Esophagus muscularis mucosa (tissue), 3 donors: ENCODE results near the gene GPR87.

Experiments used
- POLR2A ChIP-seq: fragments of 450-650 bp; IDR thresholded peaks from one replicate; pipeline ENCODE4 v1.6.1; 2017; ENCODE audit warnings: antibody characterized with exemption, moderate library complexity, mild to moderate bottlenecking, low read depth
- TF ChIP-seq, protein P1 (sequence below), 3 experiments: fragments of 200-600 bp in 2 of 3; fragments of 450-650 bp in 1 of 3; sonication (generic) in 2 of 3; IDR thresholded peaks; one replicate each; pipeline ENCODE4 v1.5.1; 2017 to 2019; ENCODE audit warnings: antibody characterized with exemption in 3 of 3, mild to moderate bottlenecking in 2 of 3, moderate library complexity in 1 of 3

DNA sequence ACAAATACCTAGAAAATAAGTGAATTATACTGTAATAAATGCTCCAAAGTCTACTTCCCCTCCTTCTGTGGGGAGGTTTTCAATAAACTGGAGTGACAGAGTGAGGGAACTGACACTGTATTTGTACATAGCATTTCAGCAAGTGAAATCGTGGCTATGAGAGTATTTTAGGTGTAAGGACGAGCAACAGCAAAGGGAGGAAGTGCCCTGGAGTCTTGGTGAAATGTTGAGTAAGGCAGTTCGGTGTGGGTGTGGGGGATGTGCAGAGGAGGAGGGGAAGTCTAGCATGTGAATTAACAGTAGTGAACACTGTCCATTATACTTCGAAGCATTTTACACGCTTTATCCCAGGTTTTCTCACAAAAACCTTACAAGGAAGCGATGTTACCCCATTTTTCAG, 30.8 kb upstream of the GPR87 start:
- TF ChIP-seq, protein P1, sequence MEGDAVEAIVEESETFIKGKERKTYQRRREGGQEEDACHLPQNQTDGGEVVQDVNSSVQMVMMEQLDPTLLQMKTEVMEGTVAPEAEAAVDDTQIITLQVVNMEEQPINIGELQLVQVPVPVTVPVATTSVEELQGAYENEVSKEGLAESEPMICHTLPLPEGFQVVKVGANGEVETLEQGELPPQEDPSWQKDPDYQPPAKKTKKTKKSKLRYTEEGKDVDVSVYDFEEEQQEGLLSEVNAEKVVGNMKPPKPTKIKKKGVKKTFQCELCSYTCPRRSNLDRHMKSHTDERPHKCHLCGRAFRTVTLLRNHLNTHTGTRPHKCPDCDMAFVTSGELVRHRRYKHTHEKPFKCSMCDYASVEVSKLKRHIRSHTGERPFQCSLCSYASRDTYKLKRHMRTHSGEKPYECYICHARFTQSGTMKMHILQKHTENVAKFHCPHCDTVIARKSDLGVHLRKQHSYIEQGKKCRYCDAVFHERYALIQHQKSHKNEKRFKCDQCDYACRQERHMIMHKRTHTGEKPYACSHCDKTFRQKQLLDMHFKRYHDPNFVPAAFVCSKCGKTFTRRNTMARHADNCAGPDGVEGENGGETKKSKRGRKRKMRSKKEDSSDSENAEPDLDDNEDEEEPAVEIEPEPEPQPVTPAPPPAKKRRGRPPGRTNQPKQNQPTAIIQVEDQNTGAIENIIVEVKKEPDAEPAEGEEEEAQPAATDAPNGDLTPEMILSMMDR (IDR thresholded peaks at IDR 0.05), result no peak
- TF ChIP-seq POLR2A, result no peak
